ENCODE measurements around the gene SLX9. TPM values are rescaled to one million over a fixed set of nuclear protein-coding genes. Genes with fewer than 3 reads are reported as not detected.

SLX9 gene
- total RNA-seq, 6 experiments from 2014 or later = 15.0 to 27.9 (median 17.1) TPM

- TF ChIP-seq CTCF (IDR thresholded peaks at IDR 0.05) = no peak
- no peak for TF ChIP-seq POLR2A (IDR thresholded peaks at IDR 0.05)
- 69% methylated on average over 14 of the region's 29 CpGs for WGBS (ENCODE audit: insufficient coverage, low coverage, low lambda C conversion rate, missing lambda C conversion rate)
- H3K36me3 ChIP-seq = no peaks in the 10 kb centered on the region
- no peaks in the 10 kb centered on the region for H3K27me3 ChIP-seq
- DNase-seq (peak in 2 of 3 donors; percentile 71 to 84), ATAC-seq (peak; percentile 40 to 59 (median 56))
- intact Hi-C loops (cut with DNase I) = no loop called here
- peak within 1 kb of the TSS; percentile 18 to 42 (median 27) for H3K4me3 ChIP-seq
- no peaks in the 10 kb centered on the region for H3K9me3 ChIP-seq
- H3K27ac ChIP-seq = peak within 1 kb of the TSS in 2 of 3 donors; percentile 65 to 66
- H3K4me1 ChIP-seq = peaks cover 0 to 11% (median 5%) of the 10 kb centered on the region in 4 donors
Measured at GRCh38 chr21:44920694-44921604, 18.9 kb upstream of the SLX9 start, which contains the start of gene ITGB2. TSS of gene ITGB2 (minus strand) at chr21:44920899. CDS start at chr21:44910782, 10,117 bp downstream.

- DNase-seq = no peak
- H3K4me1 ChIP-seq = peaks cover 0 to 11% (median 5%) of the 10 kb centered on the region in 4 donors
- H3K9me3 ChIP-seq = no peaks in the 10 kb centered on the region
- 81% methylated on average over 5 of the region's 5 CpGs for WGBS (ENCODE audit: insufficient coverage, low coverage, low lambda C conversion rate, missing lambda C conversion rate)
- H3K27ac ChIP-seq = no peak overlapping the region
- H3K27me3 ChIP-seq = no peaks in the 10 kb centered on the region
- intact Hi-C loops (cut with DNase I) = no loop called here
- no peak for TF ChIP-seq CTCF (IDR thresholded peaks at IDR 0.05)
- no peak for TF ChIP-seq POLR2A (IDR thresholded peaks at IDR 0.05)
- ATAC-seq = no peak
- H3K4me3 ChIP-seq = no peak overlapping the region
- H3K36me3 ChIP-seq = no peaks in the 10 kb centered on the region
Measured at GRCh38 chr21:44921928-44922327, 17.9 kb upstream of the SLX9 start.

DNA sequence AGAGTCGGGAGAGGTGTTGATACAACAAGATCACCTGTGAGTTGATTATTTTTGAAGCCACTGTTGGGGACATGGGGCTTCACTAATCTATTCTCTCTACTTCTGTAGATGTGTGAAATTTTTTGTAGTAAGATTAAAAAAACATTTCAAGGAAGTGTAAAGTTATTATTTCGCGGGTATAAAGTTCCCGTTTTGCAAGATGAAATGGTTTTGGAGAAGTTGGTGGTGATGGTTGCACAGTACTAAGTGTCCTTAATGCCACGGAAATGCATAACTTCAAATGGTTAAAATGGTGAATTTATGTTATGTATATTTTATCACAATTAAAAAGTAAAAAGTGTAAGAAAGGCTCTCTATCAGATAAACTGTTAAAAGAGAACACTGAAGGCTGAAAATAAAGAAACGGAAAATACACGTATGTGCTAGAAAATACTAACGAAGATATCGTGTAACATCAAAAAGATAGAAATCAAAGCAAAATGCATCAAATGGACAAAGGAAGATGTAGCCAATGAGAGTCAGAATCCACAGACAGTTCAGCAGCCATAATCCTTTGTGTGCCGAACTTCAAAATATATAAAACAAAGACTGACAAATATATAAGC, 16.2 kb upstream of the SLX9 start:
- WGBS (ENCODE audit: insufficient coverage, low coverage, low lambda C conversion rate, missing lambda C conversion rate) = 56% methylated on average over 10 of the region's 10 CpGs
- Histone ChIP-seq H3K9me3 (no peaks in the 10 kb centered on the region), H3K27me3 (no peaks in the 10 kb centered on the region), H3K27ac (no peak overlapping the region), H3K4me1 (no peaks in the 10 kb centered on the region), H3K36me3 (no peaks in the 10 kb centered on the region), H3K4me3 (no peak overlapping the region)
- ATAC-seq (no peak), DNase-seq (no peak)
- intact Hi-C loops (cut with DNase I) = no loop called here
- TF ChIP-seq CTCF (IDR thresholded peaks at IDR 0.05) (no peak), POLR2A (IDR thresholded peaks at IDR 0.05) (no peak)

DNA sequence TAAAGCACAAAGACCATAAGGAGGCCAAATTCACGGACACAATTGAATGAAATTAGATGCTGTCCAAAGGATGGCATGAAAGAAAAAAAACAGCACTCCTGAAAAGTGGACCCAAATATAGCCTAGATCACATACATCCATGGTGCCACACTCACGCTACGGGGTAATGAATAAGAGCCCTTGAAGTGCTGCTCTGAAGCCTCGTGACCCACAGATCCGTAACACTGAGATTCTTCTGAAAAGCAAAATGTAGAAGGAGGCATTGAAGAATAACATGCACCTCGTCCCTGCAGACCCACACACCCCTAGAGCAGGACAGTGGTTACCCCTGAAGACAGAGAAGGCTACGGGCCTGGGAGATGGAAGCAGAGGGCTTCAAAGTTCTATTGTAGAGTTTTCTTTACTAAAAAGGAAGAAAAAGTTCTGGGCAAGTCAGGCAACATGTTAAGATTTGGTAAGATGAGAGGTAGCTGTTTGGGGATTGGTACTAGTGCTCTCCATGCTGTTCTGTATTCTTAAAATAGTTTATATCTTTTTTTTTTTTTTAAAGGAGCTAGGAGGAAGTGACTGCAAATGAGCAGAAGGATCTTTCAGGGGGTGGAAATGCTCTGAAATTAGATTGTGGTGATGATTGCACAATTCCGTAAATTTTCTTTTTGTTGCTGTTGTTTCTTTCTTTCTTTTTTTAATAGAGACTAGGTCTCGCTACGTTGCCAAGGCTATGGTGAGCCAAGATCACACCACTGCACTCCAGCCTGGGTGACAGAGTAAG, 15.0 kb upstream of the SLX9 start:
- ATAC-seq = peak in 1 of 4 donors; percentile 11
- H3K9me3 ChIP-seq = no peaks in the 10 kb centered on the region
- TF ChIP-seq CTCF (IDR thresholded peaks at IDR 0.05) (no peak), POLR2A (IDR thresholded peaks at IDR 0.05) (no peak)

More for the DNA sequence above, 15.0 kb upstream of the SLX9 start:
- WGBS (ENCODE audit: insufficient coverage, low coverage, low lambda C conversion rate, missing lambda C conversion rate) = 52% methylated on average over 7 of the region's 10 CpGs
- no peaks in the 10 kb centered on the region for H3K4me1 ChIP-seq
- peak in 1 of 3 donors; percentile 12 for DNase-seq
- H3K27ac ChIP-seq = no peak overlapping the region
- no peaks in the 10 kb centered on the region for H3K36me3 ChIP-seq
- intact Hi-C loops (cut with DNase I) = no loop called here
- H3K27me3 ChIP-seq = no peaks in the 10 kb centered on the region
- no peak overlapping the region for H3K4me3 ChIP-seq

Data from right lobe of liver (tissue), 6 donors.